MM.1S (cell line): ENCODE results near the gene ABCB8.
"Not testable (repeated sequence)": the region's sequence is repeated elsewhere in the genome, so short reads cannot be mapped to it uniquely, and the experiment has no call there.

ENCODE experiments used
- DNase-seq: peaks from one replicate; pipeline ENCODE4 v3.0.0-alpha.2; 2015
- H2AFZ ChIP-seq: fragments of 300-600 bp; sonication (generic); 2 replicates; pipeline ENCODE4 v1.6.0; 2016; ENCODE audit warnings: antibody characterized with exemption, low read length
- H3F3A ChIP-seq: fragments of 300-600 bp; sonication (generic); 2 replicates; pipeline ENCODE4 v1.6.1; 2016; ENCODE audit warnings: mild to moderate bottlenecking, antibody characterized with exemption, low read length, moderate library complexity, mixed read lengths; ENCODE audit not compliant: insufficient read depth
- H3K27ac ChIP-seq: fragments of 300-600 bp; sonication (generic); 2 replicates; pipeline ENCODE4 v1.5.1; 2016; ENCODE audit warnings: mild to moderate bottlenecking, low read length
- H3K27me3 ChIP-seq: fragments of 300-600 bp; sonication (generic); replicated peaks from 2 replicates; pipeline ENCODE4 v1.6.0; 2016; ENCODE audit warnings: low read length; ENCODE audit not compliant: insufficient read depth
- H3K36me3 ChIP-seq: fragments of 300-600 bp; sonication (generic); replicated peaks from 2 replicates; pipeline ENCODE4 v1.6.1; 2016; ENCODE audit warnings: mild to moderate bottlenecking, low read length, mixed read lengths; ENCODE audit not compliant: insufficient read depth
- H3K4me1 ChIP-seq: fragments of 300-600 bp; sonication (generic); 2 replicates; pipeline ENCODE4 v1.6.1; 2016; ENCODE audit warnings: low read length, mixed read lengths
- H3K4me2 ChIP-seq: fragments of 300-600 bp; sonication (generic); 2 replicates; pipeline ENCODE4 v1.6.0; 2016; ENCODE audit warnings: low read depth, low read length
- H3K4me3 ChIP-seq: fragments of 300-600 bp; sonication (generic); 2 replicates; pipeline ENCODE4 v1.5.1; 2016; ENCODE audit warnings: low read length, mixed read lengths
- H3K79me2 ChIP-seq: fragments of 300-600 bp; sonication (generic); 2 replicates; pipeline ENCODE4 v1.6.1; 2016; ENCODE audit warnings: mixed run types, low read length, mixed read lengths
- H3K9ac ChIP-seq: fragments of 300-600 bp; sonication (generic); 2 replicates; pipeline ENCODE4 v1.6.1; 2016; ENCODE audit warnings: low read length, mixed read lengths
- H3K9me2 ChIP-seq: fragments of 300-600 bp; sonication (generic); replicated peaks from 2 replicates; pipeline ENCODE4 v1.6.1; 2016; ENCODE audit warnings: mild to moderate bottlenecking, low read length, mixed read lengths; ENCODE audit not compliant: insufficient read depth
- H3K9me3 ChIP-seq: fragments of 300-600 bp; sonication (generic); replicated peaks from 2 replicates; pipeline ENCODE4 v1.6.1; 2016; ENCODE audit warnings: mild to moderate bottlenecking, low read length, mixed read lengths; ENCODE audit not compliant: insufficient read depth
- H4K20me1 ChIP-seq: fragments of 300-600 bp; sonication (generic); 2 replicates; pipeline ENCODE4 v1.6.1; 2016; ENCODE audit warnings: mild to moderate bottlenecking, low read length, moderate library complexity, mixed read lengths; ENCODE audit not compliant: insufficient read depth
- CTCF ChIP-seq: fragments of 300-600 bp; sonication (generic); IDR thresholded peaks from 2 replicates; pipeline ENCODE4 v1.5.1; 2016; ENCODE audit warnings: antibody characterized with exemption, low read length, mixed read lengths
- EZH2 ChIP-seq: fragments of 300-600 bp; sonication (generic); optimal IDR thresholded peaks from 2 replicates; pipeline ENCODE3; 2017; ENCODE audit warnings: low read depth, mild to moderate bottlenecking, antibody characterized with exemption, low read length, mixed read lengths
- EZH2phosphoT487 ChIP-seq: fragments of 300-600 bp; sonication (generic); IDR thresholded peaks from 2 replicates; pipeline ENCODE4 v1.6.1; 2018; ENCODE audit warnings: antibody characterized with exemption, low read length

Gene ABCB8

GRCh38 chr7:151023232-151023631, 5.0 kb upstream of the ABCB8 start:
- Histone ChIP-seq H3K27me3 (peaks cover 27% of the 10 kb centered on the region), H4K20me1 (no peaks in the 10 kb centered on the region), H3K4me2 (no peak overlapping the region), H3K79me2 (no peaks in the 10 kb centered on the region), H3K4me1 (peaks cover 13% of the 10 kb centered on the region), H3K9ac (no peak overlapping the region), H3K27ac (no peak overlapping the region), H3K36me3 (no peaks in the 10 kb centered on the region), H3K9me2 (no peaks in the 10 kb centered on the region), H3F3A (no peaks in the 10 kb centered on the region), H2AFZ (no peak overlapping the region), H3K9me3 (no peaks in the 10 kb centered on the region), H3K4me3 (no peak overlapping the region)
- no peak for TF ChIP-seq EZH2
- TF ChIP-seq EZH2phosphoT487 = no peak
- TF ChIP-seq CTCF = no peak
- no peak for DNase-seq

- H3K36me3 ChIP-seq = no peaks in the 10 kb centered on the region
- no peaks in the 10 kb centered on the region for H3K9me2 ChIP-seq
- no peaks in the 10 kb centered on the region for H3F3A ChIP-seq
- DNase-seq = no peak
- no peak within 1 kb of the TSS for H3K4me2 ChIP-seq
- H3K79me2 ChIP-seq = peaks cover 9% of the 10 kb centered on the region
- peaks cover 13% of the 10 kb centered on the region for H3K4me1 ChIP-seq
- H3K9me3 ChIP-seq = no peaks in the 10 kb centered on the region
- no peak within 1 kb of the TSS for H2AFZ ChIP-seq
- H3K4me3 ChIP-seq = no peak within 1 kb of the TSS
- H3K27ac ChIP-seq = no peak within 1 kb of the TSS
- no peaks in the 10 kb centered on the region for H4K20me1 ChIP-seq
- H3K27me3 ChIP-seq = peaks cover 19% of the 10 kb centered on the region
- TF ChIP-seq EZH2 = no peak
- TF ChIP-seq EZH2phosphoT487 = no peak
- no peak for TF ChIP-seq CTCF
- no peak within 1 kb of the TSS for H3K9ac ChIP-seq
Observed at GRCh38 chr7:151024435-151025056, 3.7 kb upstream of the ABCB8 start, which contains the start of gene ATG9B. ATG9B (minus strand) TSS chr7:151024494; CDS start chr7:151024423, 71 bp downstream.

- Histone ChIP-seq H3K79me2 (peaks cover 15% of the 10 kb centered on the region), H3K27ac (no peak overlapping the region), H3K4me3 (no peak overlapping the region), H3F3A (no peaks in the 10 kb centered on the region), H3K4me2 (no peak overlapping the region), H3K9ac (no peak overlapping the region), H4K20me1 (no peaks in the 10 kb centered on the region), H3K9me2 (no peaks in the 10 kb centered on the region), H3K4me1 (peaks cover 13% of the 10 kb centered on the region), H2AFZ (peak overlapping the region; percentile 4; the same call in 1 of the 2 replicates), H3K27me3 (peaks cover 4% of the 10 kb centered on the region), H3K36me3 (no peaks in the 10 kb centered on the region), H3K9me3 (no peaks in the 10 kb centered on the region)
- TF ChIP-seq EZH2 (no peak), EZH2phosphoT487 (no peak), CTCF (no peak)
- DNase-seq = peak; percentile 37
Observed at GRCh38 chr7:151025924-151026671, 2.2 kb upstream of the ABCB8 start.

- H3F3A ChIP-seq, DNase-seq, H3K9me3 ChIP-seq, H4K20me1 ChIP-seq, H3K36me3 ChIP-seq, H3K9me2 ChIP-seq, H3K27me3 ChIP-seq: not testable (repeated sequence)
- Histone ChIP-seq H3K4me2 (peak overlapping the region; percentile 72), H3K4me3 (peak overlapping the region; percentile 64), H3K79me2 (peaks cover 15% of the 10 kb centered on the region), H2AFZ (peak overlapping the region; percentile 54; the same call in 1 of the 2 replicates), H3K9ac (peak overlapping the region; percentile 72; the same call in 1 of the 2 replicates), H3K4me1 (peaks cover 13% of the 10 kb centered on the region), H3K27ac (peak overlapping the region; percentile 51; the same call in 1 of the 2 replicates)
Observed at GRCh38 chr7:151026771-151027727, 1.2 kb upstream of the ABCB8 start.
